GM18505 (cell line): Measurements from ENCODE around the gene CENPO.

Experiments used
- ATAC-seq: cut with Tn5 transposase; IDR thresholded peaks from one replicate; pipeline ENCODE4 v1.9.1; 2021; ENCODE audit not compliant: unreplicated experiment
- POLR2A ChIP-seq: IDR thresholded peaks from 4 replicates; pipeline ENCODE4 v1.6.1; 2011; ENCODE audit warnings: borderline replicate concordance; ENCODE audit not compliant: insufficient read depth, insufficient read length; ENCODE audit errors: extremely low read depth

The CENPO gene

DNA sequence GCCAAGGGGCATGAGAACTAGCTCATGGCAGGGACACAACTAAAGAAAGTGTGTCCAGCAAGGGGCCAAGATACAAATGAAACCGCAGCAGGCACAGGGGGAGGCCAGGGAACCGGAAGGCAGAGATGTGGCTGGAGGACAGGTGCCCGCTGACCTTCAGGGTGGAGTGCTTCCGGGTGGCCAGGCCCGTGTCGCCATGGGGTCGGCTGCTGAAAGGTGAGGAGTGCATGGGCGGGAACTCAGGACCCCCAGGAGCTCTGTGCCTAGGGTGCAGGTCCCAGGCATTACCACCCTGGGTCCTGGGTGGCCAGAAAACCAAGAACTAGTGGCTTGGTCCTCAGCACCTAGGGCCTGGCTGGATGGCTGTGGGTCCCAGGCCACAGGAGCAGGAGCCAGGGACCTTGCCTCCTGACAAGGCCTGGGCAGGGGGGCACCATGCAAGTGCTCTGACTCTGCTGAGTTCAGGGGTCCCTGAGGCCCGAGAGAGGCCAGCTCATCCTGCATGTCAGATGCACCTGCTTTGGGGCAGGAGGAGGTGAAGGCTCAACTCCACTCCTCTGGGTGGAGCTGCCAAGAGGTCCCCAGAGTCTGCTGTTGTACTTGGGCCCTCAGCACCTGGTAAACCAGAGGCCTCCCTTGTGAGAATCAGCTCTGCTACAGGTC, 50.9 kb downstream of the CENPO start:
- TF ChIP-seq POLR2A = no peak
- no peak for ATAC-seq

DNA sequence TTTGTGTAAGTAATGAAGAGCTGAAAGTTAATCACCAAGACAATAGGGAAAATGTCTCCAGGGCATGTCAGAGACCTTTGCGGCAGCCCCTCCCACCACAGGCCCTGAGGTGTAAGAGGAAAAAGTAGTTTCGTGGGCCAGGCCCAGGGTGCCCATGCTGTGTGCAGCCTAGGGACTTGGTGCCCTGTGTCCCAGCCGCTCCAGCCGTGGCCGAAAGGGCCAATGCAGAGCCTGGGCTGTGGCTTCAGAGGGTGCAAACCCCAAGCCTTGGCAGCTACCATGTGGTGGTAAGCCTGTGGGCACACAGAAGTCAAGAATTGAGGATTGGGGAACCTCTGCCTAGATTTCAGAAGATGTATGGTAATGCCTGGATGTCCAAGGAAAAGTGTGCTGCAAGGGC, 52.5 kb downstream of the CENPO start:
- no peak for TF ChIP-seq POLR2A
- ATAC-seq = no peak

DNA sequence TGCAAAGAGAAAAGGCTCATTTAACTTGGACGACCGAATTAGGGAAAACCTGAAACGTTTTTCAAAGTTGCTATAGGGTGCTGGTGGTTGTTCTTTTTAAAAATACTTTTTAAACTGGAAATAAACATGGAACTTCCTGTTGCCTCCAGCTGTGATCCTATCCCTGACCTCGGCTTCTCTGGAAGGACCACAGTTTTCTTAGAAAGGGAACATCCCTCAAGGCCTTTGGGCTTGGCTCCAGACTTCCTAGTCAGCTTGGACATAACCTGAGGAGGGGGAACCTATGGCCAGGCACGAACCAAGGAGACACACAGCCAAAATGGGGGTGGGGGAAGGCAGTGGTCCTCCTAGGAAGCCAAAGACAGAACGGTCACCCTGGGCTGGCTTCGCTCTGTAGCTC, 57.7 kb downstream of the CENPO start:
- ATAC-seq = no peak
- TF ChIP-seq POLR2A = no peak

DNA sequence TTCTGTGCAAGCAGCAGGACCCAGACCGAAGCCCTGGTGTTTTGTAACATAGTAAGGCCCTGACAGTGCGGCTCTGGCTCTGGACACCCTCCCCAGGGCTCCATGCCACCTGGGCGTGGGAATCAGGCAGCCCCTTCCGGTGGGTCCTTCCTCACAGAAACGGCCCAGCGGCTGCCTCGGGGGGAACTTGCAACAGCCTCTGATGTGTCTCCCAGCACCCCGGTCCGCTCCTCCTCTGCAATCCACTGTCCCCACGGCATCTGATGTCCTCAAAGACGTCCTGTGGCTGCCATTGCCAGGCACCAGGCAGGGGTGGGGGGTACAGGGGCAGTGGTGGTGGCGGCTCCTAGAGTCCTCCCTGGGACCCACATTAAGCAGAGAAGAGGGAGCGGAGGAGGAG, 58.8 kb downstream of the CENPO start:
- ATAC-seq = no peak
- TF ChIP-seq POLR2A = no peak

DNA sequence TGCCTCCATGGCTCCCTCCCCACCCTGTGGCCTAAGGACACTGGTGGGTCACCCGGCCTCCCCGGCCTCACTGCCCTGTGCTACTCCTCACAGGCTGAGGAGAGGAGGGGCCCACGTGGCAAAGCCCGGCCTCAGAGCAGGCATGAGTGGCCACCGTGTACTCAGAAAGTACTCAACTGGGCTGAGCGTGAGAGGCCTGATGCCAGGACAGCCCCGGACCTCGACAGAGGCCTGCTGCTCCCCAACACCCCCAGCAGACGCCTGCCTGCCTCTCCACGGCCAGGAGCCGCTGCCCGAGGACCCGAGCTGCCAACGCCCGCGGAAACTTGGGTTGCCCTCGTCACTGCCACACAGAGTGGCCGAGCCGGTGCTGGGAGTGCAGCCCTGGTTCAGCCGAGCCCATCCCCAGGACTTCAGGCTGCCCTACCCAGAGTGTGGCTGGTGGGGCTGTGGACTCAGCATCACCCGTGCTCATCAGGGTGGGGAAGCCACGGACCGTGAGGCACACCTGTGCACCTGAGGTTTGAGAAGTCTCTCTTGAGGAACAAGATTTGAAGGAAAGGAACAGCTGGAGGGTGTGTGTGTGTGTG, 59.3 kb downstream of the CENPO start:
- ATAC-seq = no peak
- no peak for TF ChIP-seq POLR2A

DNA sequence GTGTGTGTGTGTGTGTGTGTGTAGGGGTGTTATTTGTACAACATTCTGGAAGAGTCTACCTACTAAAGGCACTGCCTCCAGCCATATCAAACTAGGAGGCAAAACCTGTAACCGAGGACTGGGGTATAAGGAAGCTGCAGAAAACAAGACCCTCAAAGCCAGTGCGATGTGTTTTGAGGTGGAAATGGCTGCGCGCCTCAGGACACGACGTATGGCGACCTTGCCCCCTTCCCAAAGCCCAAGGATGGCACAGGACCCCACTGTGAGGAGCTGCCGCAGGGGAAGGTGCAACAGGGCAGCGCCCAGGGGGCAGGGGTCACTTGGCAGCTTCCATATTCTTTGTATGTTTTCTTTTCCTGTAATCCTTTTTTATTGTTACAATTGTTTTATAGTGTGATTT, 59.8 kb downstream of the CENPO start:
- no peak for ATAC-seq
- no peak for TF ChIP-seq POLR2A

DNA sequence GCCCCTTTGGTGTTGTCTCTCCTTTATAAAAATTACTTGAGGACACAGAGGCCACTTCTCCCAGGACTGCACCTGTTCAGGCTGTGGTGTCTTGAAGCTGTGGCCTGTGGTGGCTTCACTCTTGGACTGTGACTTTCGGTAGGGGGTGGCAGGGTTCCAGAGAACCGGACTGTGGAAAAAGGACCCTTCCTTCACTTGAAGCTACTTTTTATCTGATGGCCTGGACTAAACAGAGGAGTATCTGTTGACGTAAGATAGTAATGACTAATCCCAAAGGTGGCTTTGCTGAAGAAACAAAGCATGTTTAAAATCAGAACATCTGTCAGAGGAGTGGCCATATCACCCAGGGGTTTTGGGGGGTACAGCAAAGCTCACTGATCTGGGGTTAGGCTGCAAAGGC, 60.8 kb downstream of the CENPO start:
- TF ChIP-seq POLR2A = no peak
- no peak for ATAC-seq

DNA sequence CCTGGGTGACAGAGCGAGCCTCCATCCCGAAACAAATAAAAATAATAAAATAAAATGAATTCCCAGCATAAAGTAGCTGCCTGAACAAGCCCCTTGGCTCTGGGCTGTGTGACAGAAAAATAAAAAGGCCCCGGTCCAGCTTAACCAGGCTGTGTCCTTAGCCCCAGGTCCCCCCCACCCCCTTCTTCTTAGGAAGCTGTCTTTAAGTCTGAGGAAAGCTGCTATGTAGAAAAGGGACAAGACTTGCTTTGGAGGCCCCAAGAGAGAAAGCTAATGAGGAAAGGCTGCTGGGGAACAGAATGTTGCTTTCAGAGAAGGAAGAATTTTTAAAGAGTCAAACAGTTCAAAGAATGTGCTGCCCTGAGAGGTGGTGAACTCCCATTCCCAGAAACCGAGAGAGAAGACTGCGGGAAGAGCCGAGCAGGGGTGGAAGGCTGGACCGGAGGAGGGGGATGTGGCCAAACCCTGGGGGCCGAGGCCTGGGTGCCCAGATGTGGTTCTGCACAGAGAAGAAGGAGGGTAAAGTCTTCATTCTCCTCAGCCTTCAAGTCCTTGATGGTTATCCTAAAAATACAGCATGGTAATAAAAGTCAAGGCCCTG, 61.9 kb downstream of the CENPO start:
- ATAC-seq = no peak
- TF ChIP-seq POLR2A = no peak

DNA sequence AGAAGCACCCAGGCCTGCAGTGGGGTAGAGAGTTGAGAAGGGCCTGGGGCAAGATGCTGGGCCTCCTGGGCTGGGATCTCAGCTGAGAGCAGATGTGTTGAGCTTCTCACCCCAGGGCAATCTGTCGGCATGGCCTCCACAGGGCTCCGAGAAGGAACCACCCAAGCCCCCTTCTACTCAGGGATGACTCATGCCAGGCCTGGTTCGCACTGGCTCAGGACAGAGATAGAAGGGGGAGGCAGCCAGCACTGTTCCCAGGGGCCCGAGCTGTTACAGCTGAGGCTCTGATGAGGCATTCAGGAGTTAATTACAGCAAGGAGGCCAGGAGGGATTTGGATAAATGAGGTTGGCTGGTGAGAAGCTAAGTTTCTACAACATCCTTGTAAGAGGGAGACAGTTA, 62.5 kb downstream of the CENPO start:
- no peak for TF ChIP-seq POLR2A
- ATAC-seq = no peak

DNA sequence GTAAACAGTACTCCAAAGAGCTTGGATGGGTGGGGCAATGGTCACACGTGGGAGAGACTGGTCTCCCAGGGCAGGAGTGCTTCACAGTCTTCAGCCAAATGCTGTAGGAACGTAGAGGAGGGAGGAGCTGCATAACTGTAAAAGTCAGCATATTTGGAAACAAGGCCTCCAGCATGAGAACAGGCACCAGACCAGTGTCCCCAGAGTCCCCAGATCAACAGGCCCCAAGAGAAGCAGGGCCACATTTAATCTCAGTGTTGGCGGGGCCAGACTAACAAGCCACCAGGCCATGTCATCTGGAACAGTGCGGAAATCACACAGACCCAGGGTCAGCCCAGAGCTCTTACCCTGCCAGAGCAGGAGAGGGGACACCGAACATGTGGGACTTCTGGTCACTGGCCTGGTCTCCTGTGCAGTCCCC, 63.6 kb downstream of the CENPO start:
- TF ChIP-seq POLR2A = no peak
- ATAC-seq = no peak

DNA sequence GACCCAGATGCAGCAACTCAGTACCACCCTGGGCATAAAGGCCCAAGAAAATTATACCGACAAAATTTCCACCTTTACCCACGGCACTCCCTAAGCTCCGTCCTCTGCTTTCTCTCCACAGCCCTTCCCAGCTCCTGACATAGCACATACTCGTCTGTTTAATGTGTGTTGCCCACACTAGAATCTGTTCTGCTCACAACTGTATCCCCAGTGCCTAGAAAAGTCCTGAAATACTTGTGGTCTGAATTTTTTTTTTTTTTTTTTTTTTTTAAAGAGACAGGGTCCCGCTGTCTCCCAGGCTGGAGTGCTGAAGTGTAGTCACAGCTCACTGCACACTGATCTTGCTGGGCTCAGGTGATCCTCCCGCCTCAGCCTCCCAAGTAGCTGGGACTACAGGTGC, 64.5 kb downstream of the CENPO start:
- TF ChIP-seq POLR2A = no peak
- no peak for ATAC-seq

DNA sequence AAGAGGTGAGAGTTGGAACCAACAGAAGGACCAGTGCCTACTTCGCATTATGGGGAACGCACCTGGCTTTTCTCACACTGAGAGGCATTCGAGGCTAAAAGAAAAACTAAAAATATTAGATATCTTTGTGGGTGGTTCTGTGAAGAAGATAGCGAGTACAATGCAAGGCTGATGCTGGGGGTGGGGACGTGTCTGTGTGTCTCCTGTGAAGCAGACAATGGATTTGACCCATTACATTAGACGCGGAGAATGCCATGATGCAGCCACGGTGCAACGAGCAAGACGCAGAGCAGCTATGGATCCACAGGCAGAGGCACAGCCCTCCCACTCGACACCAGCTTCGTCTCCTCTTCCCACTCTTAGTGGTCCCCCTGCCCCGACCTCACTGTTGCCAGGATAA, 65.8 kb downstream of the CENPO start:
- ATAC-seq = no peak
- TF ChIP-seq POLR2A = no peak

DNA sequence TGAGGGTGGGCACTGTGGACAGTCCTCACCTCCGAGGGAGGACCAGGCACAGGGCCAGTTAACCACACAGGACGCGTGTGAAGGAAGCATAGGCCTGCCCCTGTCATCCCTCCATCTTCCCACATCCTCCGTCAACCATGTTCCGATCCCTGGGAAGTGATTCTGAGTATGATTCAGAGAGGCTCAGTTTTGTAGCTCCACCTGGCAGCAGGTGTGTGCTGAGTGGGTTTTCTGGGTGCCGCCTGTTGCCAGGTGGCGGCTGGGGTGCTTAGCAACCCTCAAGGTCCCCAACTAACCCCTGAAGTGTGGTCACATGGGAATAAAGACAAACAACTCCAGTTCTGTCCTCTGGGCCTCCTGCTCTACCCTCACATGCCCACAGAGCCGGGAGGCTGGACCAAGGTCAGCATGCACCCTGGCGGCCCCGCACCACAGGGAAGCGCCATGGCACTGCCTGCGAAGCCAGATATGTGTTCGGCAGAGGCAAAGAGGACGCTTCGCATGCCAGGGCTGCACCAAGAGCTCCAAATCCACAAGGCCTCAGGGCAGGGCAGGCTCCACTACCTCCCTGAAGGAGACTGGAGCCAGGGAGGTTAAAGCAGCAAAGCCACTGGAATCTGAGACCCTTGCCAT, 66.9 kb downstream of the CENPO start:
- TF ChIP-seq POLR2A = no peak
- no peak for ATAC-seq

DNA sequence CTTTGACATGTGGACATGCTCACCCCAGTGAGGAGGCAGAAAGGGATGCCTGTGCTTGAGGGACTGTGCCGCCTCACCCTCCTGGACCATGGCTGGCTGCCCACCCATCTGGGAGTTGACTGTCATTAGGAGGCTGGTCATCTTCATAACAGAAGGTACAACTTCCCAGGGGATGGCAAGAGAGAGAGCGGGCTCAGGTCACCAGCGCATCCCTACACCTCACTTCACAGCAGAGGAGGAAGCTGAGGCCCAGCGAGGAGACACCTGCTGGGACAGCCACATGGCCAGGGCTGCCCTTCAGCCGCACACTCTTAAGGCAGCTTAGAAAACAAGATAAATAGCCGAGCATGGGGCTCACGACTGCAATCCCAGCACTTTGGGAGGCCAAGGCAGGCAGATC, 67.4 kb downstream of the CENPO start:
- ATAC-seq = no peak
- TF ChIP-seq POLR2A = no peak
